ENCODE results near the gene FAM210A. TPM values are rescaled to one million over a fixed set of nuclear protein-coding genes. Genes with fewer than 3 reads are reported as not detected.
A peak's percentile ranks its signal among the peaks of the same experiment; 100 is the strongest.

The FAM210A gene
- 10 to 100 TPM in 4 of 6 donors, 1 to 10 TPM in 2; 2.1 to 12.9 (median 10.6) TPM for total RNA-seq

- H3K27me3 ChIP-seq = no peaks in the 10 kb centered on the region
- peaks cover 8 to 28% (median 21%) of the 10 kb centered on the region in 4 donors for H3K4me1 ChIP-seq
- DNase-seq (peak; percentile 95 to 99), ATAC-seq (ENCODE audit: low FRiP score in 2 of 2) (peak; percentile 96 to 99)
- H3K9me3 ChIP-seq = no peaks in the 10 kb centered on the region
- TF ChIP-seq POLR2AphosphoS5 (IDR thresholded peaks at IDR 0.05) = peak; percentile 98
- TF ChIP-seq POLR2A (IDR thresholded peaks at IDR 0.05) = peak in 3 of 4 donors; percentile 60 to 90 (median 81)
- peak in 1 of 4 donors; percentile 94 for TF ChIP-seq EP300 (IDR thresholded peaks at IDR 0.05)
- TF ChIP-seq CTCF (IDR thresholded peaks at IDR 0.05) = peak in 2 of 6 experiments; percentile 12 to 38
- H3K4me3 ChIP-seq = peak within 1 kb of the TSS; percentile 71 to 98 (median 82)
- whole genome bisulfite sequencing, 2 donors = 1 to 4% methylated on average over 5 to 34 of the region's 76 CpGs
- H3K27ac ChIP-seq = peak within 1 kb of the TSS; percentile 89 to 95 (median 94)
- no peaks in the 10 kb centered on the region for H3K36me3 ChIP-seq
Observed at GRCh38 chr18:13726232-13726971, at the start of gene FAM210A, which contains the start of gene RNMT. Gene FAM210A, minus strand, starts transcription at chr18:13726558. Its CDS starts 44,481 bp downstream, at chr18:13682077. Gene RNMT, plus strand, starts transcription at chr18:13726673. Its CDS starts 4,845 bp downstream, at chr18:13731518.

GRCh38 chr18:13775058-13775457, 48.7 kb upstream of the FAM210A start:
- Histone ChIP-seq H3K4me3 (no peak overlapping the region), H3K36me3 (no peaks in the 10 kb centered on the region), H3K4me1 (no peaks in the 10 kb centered on the region), H3K9me3 (peaks cover 0 to 5% (median 2%) of the 10 kb centered on the region in 4 donors), H3K27me3 (no peaks in the 10 kb centered on the region), H3K27ac (no peak overlapping the region)
- DNase-seq (no peak), ATAC-seq (ENCODE audit: low FRiP score in 2 of 2) (no peak)
- 62 to 75% methylated on average over 3 of the region's 3 CpGs for WGBS, 2 donors
- TF ChIP-seq POLR2AphosphoS5 (IDR thresholded peaks at IDR 0.05) = no peak

GRCh38 chr18:13762690-13763439, 36.5 kb upstream of the FAM210A start:
- no peaks in the 10 kb centered on the region for H3K4me1 ChIP-seq
- H3K4me3 ChIP-seq = no peak overlapping the region
- ATAC-seq (ENCODE audit: low FRiP score in 2 of 2) (peak; percentile 16 to 78), DNase-seq (no peak)
- WGBS, 2 donors = 73 to 87% methylated on average over 3 of the region's 3 CpGs
- TF ChIP-seq POLR2A (IDR thresholded peaks at IDR 0.05) = no peak
- TF ChIP-seq CTCF (IDR thresholded peaks at IDR 0.05) = no peak
- TF ChIP-seq POLR2AphosphoS5 (IDR thresholded peaks at IDR 0.05) = no peak
- TF ChIP-seq EP300 (IDR thresholded peaks at IDR 0.05) = no peak
- no peaks in the 10 kb centered on the region for H3K27me3 ChIP-seq
- peaks cover 0 to 13% (median 7%) of the 10 kb centered on the region in 4 donors for H3K36me3 ChIP-seq
- H3K9me3 ChIP-seq = peaks cover 0 to 10% (median 5%) of the 10 kb centered on the region in 4 donors
- H3K27ac ChIP-seq = no peak overlapping the region

- DNase-seq = no peak
- TF ChIP-seq CTCF (IDR thresholded peaks at IDR 0.05) (no peak), EP300 (IDR thresholded peaks at IDR 0.05) (no peak), POLR2AphosphoS5 (IDR thresholded peaks at IDR 0.05) (no peak), POLR2A (IDR thresholded peaks at IDR 0.05) (no peak)
- H3K4me3 ChIP-seq = no peak overlapping the region
- H3K27me3 ChIP-seq = no peaks in the 10 kb centered on the region
- ATAC-seq (ENCODE audit: low FRiP score in 2 of 2) = no peak
- no peak overlapping the region for H3K27ac ChIP-seq
- no peaks in the 10 kb centered on the region for H3K4me1 ChIP-seq
- H3K9me3 ChIP-seq = no peaks in the 10 kb centered on the region
- peaks cover 2 to 40% (median 23%) of the 10 kb centered on the region in 4 donors for H3K36me3 ChIP-seq
Observed at GRCh38 chr18:13760047-13760446, 33.7 kb upstream of the FAM210A start.

GRCh38 chr18:13758622-13759021, 32.3 kb upstream of the FAM210A start:
- H3K27me3 ChIP-seq = no peaks in the 10 kb centered on the region
- no peak overlapping the region for H3K27ac ChIP-seq
- no peak overlapping the region for H3K4me3 ChIP-seq
- no peak for TF ChIP-seq POLR2A (IDR thresholded peaks at IDR 0.05)
- no peak for TF ChIP-seq POLR2AphosphoS5 (IDR thresholded peaks at IDR 0.05)
- no peak for TF ChIP-seq EP300 (IDR thresholded peaks at IDR 0.05)
- no peak for TF ChIP-seq CTCF (IDR thresholded peaks at IDR 0.05)
- no peak for DNase-seq
- H3K4me1 ChIP-seq = no peaks in the 10 kb centered on the region
- H3K36me3 ChIP-seq = peaks cover 9 to 54% (median 34%) of the 10 kb centered on the region in 4 donors
- ATAC-seq (ENCODE audit: low FRiP score in 2 of 2) = no peak
- no peaks in the 10 kb centered on the region for H3K9me3 ChIP-seq
- 76 to 84% methylated on average over 1 of the region's 1 CpG for WGBS, 2 donors

Data from upper lobe of left lung (tissue), 6 donors.